Measurements from ENCODE around the gene PDZD4.

PDZD4 gene

GRCh38 chrX:153868576-153869472, 38.5 kb upstream of the PDZD4 start:
- DNase-seq (ENCODE audit: low read depth, low spot score), result no peak
- H3K27ac ChIP-seq, result no peak overlapping the region

GRCh38 chrX:153867671-153868070, 37.3 kb upstream of the PDZD4 start:
- H3K27ac ChIP-seq, result no peak overlapping the region
- DNase-seq (ENCODE audit: low read depth, low spot score), result no peak

DNA sequence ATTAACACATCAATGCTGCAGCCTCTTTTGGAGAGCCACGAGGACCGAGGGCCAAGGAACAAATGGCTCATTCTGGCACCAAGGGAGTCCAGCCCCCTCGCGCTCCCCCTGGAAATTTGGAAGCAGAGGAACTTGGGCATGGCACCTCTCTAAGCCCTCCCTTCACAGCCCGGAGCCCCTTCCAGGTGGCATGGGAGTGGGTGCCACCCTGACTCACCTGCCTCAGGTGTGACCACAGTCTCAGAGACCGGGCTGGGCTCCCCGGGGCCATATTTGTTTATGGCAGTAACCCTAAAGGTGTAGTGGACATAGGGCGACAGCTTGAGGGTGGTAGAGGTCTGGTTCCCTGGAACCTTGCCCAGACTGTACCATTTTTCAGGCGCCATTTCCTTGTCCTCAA, 36.8 kb upstream of the PDZD4 start:
- H3K27ac ChIP-seq, result no peak overlapping the region
- DNase-seq (ENCODE audit: low read depth, low spot score), result no peak

- no peak for DNase-seq (ENCODE audit: low read depth, low spot score)
- no peak overlapping the region for H3K27ac ChIP-seq
Measured at GRCh38 chrX:153866302-153867019, 36.1 kb upstream of the PDZD4 start.

DNA sequence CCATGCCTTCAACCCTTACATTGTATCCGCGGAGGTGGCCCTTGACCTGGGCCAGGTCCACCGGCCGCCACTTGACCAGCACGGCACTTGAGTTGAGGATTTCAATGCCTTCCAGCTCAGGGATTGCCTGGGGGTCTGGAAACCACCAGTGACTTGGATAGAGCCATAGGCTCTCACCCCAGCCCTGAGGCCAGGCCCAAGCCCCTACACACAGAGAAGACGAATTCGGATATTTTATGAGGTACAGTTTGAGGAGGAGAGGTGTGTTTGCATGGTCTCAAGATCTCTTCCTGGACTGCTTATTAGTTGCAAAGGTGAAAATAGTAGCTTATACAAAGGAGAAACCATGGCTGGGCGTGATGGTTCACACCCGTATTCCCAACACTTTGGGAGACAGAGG, 35.3 kb upstream of the PDZD4 start:
- DNase-seq (ENCODE audit: low read depth, low spot score), result no peak
- H3K27ac ChIP-seq, result no peak overlapping the region

GRCh38 chrX:153865321-153865580, 34.9 kb upstream of the PDZD4 start:
- DNase-seq (ENCODE audit: low read depth, low spot score), result no peak
- no peak overlapping the region for H3K27ac ChIP-seq

- no peak overlapping the region for H3K27ac ChIP-seq
- no peak for DNase-seq (ENCODE audit: low read depth, low spot score)
Measured at GRCh38 chrX:153864561-153865320, 34.4 kb upstream of the PDZD4 start.

GRCh38 chrX:153864101-153864500, 33.8 kb upstream of the PDZD4 start:
- no peak overlapping the region for H3K27ac ChIP-seq
- DNase-seq (ENCODE audit: low read depth, low spot score), result no peak

DNA sequence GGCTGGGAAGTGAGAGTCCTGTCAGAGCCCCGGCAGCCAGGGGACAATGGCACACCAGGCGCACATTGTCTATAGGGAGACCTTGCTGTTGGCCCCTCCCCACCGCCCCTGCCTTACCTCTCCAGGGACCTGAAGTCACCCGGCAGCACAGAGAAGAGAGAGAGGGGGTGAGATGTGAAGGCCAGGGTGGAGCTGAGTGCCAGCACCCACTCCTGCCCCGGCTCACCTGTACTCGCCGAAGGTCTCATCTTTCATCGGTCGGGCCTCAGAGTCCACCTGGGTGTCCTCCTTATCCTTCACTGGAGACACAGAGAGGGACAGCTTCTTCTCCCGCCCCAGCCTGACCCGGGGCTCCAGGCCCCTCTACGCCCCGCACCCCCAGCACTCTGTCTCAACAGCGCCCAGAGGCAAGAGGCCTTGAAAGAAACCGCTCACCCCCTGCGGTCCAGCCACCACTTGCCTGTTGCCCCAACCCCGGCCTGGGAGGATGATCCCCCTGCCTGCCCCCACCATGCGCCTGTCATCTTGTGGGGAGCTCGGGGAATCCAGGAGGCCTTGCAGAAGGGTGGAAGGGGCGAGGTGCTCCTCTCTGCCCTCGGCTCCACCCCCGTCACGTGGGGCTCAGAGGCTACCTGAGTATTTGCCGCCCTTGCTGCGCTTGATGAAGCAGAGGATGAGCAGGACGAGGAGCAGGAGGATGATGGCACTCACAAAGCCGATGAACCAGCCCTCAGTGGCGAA, 33.1 kb upstream of the PDZD4 start:
- DNase-seq (ENCODE audit: low read depth, low spot score), result no peak

DNA sequence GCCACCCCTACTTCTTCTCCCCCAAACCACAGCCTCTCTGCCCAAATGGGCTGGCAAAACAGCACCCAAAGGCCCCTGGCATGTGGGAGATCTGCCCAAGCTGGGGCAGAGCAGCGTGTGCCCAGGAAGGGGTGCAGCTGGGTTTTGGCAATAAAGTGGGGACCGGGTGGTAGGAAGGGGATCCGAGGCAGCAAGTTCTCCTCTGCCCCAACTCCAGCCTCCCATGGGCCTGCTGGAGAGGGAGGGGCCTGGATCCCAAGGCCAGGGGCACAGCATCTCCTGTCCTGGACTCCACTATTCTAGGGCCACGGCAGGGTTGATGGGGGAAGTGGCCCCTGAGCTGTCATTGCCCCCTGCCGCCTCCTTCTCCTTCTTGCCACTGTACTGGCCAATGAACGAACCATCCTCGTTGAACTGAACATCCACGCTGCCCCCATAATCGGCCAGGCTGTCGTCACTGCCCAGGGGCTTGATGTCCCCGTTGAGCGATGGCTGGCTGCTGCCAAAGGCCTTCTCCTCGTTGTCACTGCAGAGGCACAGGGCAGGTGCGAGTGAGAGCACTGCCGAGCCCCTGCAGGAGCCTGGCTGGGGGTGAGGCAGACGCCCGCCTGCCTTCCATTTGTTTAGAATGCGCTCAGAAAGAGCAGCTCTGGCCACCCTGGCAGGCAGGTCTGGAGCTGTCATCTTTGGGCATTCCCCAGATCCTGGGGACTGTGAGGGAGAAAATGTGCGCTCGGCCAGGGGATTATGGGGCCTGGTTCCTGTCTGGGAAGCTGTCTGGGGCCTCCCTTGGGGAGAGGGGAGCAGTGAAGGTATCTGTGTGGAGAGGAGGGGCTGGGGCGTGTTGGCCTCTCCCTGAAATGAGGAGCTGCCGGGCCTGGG, 32.3 kb upstream of the PDZD4 start:
- H3K27ac ChIP-seq, result no peak overlapping the region
- no peak for DNase-seq (ENCODE audit: low read depth, low spot score)

More for the DNA sequence above, 33.1 kb upstream of the PDZD4 start:
- H3K27ac ChIP-seq, result no peak overlapping the region

DNA sequence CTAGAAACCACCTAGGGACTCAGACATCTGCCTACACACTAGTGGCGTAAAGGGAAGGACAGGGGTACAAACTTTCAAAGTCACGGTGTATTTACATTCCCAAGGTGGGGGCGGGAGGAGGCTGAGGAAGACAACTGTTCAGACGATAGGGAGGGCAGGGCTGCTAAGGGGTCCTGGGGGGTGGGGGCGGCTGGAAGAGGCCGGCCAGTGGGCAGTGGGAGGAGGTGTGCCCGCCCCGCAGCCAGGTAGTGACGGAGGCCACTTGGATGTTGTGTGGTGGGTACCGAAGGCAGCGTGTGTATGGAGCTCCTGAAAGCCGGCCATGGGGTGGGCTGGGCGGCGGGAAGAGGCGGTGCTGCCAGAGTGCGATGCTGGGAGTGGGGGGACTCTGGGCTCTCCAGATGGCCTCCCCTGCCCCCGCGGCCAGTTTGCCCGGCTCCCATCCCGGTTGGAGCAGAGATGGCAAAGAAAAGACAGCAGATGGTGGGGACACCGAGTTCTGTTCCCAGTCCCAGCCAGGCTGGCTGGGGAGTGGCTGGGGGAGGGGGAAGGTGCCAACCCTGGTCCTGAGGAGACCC, 31.5 kb upstream of the PDZD4 start:
- H3K27ac ChIP-seq, result no peak overlapping the region
- no peak for DNase-seq (ENCODE audit: low read depth, low spot score)

DNA sequence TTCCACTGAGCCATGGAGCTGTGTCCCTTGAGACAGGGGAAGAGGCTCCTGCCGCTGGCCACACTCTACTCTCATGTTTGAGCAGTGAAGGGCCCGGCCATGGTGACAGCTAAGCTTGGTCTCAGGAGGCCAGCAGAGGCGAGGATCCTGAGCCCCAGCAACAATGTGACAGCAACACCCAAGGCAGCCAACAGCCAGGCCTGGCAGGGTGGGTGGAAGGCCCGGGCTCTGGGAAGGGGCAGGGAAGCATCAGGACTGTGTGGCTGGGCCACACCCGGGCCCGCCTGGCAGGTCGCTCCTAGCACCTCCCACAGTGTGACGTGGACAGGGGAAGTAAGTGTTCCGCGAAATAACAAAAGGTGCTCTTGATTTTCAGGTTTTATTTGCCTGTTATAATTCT, 30.8 kb upstream of the PDZD4 start:
- no peak for DNase-seq (ENCODE audit: low read depth, low spot score)
- no peak overlapping the region for H3K27ac ChIP-seq

DNA sequence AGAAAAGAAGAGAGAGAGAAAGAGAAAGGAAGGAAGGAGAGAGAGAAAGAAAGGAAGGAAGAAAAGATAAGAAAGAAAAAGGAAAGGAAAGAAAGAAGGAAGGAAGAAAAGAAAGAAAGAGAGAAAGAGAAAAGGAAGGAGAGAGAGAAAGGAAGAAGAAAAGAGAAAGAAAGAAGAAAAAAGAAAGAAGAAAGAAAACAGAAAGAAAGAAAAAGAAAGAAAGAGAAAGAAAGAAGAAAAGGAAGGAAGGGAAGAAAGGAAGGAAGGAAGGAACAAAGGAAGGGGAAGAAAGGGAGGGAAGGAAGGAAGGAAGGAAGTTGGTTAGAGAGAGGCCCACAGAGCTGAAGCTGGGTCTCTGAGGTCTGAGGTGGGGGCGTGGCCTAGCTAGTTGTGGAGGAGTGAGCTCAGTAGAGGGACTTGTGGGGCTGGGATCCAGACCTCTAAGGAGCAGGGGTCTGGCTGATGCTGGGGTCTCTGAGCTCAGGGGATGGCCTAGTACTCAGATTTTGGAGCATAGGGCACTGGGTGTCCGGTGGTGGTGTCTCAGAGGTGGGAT, 27.1 kb upstream of the PDZD4 start:
- DNase-seq (ENCODE audit: low read depth, low spot score), result no peak

DNA sequence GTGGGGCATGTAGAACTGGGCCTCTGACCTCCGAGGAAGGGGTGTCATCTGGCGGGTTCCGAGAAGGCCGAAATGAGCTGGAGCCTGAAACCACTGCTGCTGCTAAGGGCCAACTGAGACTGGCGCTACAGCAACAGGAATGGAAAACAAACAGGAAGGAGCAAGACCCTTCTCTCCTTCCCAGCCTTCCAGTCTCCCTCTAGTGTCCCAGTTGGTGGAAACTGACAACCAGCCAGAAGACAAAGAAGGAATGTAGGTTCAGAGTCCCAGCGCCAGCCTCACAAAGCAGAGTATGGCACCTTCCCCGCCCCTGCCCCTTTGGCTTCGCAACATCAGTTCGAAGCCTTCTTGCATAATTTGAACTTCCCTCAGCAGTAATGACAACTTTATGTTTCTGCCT, 24.4 kb upstream of the PDZD4 start:
- no peak overlapping the region for H3K27ac ChIP-seq

More for the DNA sequence above, 27.1 kb upstream of the PDZD4 start:
- H3K27ac ChIP-seq, result no peak overlapping the region

GRCh38 chrX:153853902-153854267, 23.5 kb upstream of the PDZD4 start:
- no peak overlapping the region for H3K27ac ChIP-seq
- no peak for DNase-seq (ENCODE audit: low read depth, low spot score)

More for the DNA sequence above, 24.4 kb upstream of the PDZD4 start:
- no peak for DNase-seq (ENCODE audit: low read depth, low spot score)

GRCh38 chrX:153853180-153853901, 23.0 kb upstream of the PDZD4 start:
- H3K27ac ChIP-seq, result no peak overlapping the region
- no peak for DNase-seq (ENCODE audit: low read depth, low spot score)

- H3K27ac ChIP-seq, result no peak overlapping the region
- no peak for DNase-seq (ENCODE audit: low read depth, low spot score)
Measured at GRCh38 chrX:153851981-153852380, 21.6 kb upstream of the PDZD4 start.

DNA sequence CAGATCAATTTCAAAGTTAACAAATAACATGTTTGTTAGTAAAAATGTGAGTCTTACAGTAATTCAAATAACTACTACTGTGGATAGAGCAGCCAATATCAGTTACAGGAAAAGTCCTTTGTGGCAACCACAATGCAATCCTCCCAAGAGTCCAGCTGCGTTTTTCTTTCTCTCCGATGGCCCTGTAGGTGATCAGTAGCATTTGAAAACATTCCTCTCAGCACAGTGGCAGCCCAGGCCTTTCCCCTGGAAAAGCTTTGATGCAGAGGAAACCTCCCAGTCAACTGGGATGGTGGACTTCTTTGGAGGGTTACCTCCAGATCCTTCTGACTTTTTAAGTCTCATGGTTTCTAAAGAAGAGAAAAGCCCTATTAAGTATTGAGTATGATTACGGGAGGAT, 18.0 kb upstream of the PDZD4 start:
- no peak for DNase-seq (ENCODE audit: low read depth, low spot score)

More for the DNA sequence above, 18.0 kb upstream of the PDZD4 start:
- no peak overlapping the region for H3K27ac ChIP-seq
